ENCODE data around the gene CNR2.
"Not testable (repeated sequence)": the region's sequence is repeated elsewhere in the genome, so short reads cannot be mapped to it uniquely, and the experiment has no call there.

The CNR2 gene

GRCh38 chr1:23847482-23848095, 65.6 kb downstream of the CNR2 start:
- H3K4me1 ChIP-seq (ENCODE audit: control extremely low read depth in 1 of 4, control insufficient read depth in 4 of 4, insufficient read depth in 4 of 4, low read length in 3 of 4); H3K4me3 ChIP-seq (ENCODE audit: control insufficient read depth in 1 of 7, extremely low read depth in 1 of 7, insufficient read depth in 4 of 7, low read depth in 2 of 7, low read length in 6 of 7); H3K27me3 ChIP-seq (replicated peaks in 2 of 5; ENCODE audit: control insufficient read depth in 4 of 5, insufficient read depth in 5 of 5, low read length in 4 of 5); DNase-seq; POLR2A ChIA-PET; H3K27ac ChIP-seq (ENCODE audit: insufficient read depth in 1 of 2, low read depth in 1 of 2, low read length in 2 of 2, poor library complexity in 1 of 2, severe bottlenecking in 2 of 2): not testable (repeated sequence)
- CTCF ChIA-PET, result interaction anchor here (1.4 kb wide), 1 partner anchor 37 kb away, joined by 7 read pairs; no protein-coding TSS in a partner anchor
- Histone ChIP-seq H3K36me3 (ENCODE audit: control insufficient read depth in 4 of 4, insufficient read depth in 4 of 4, low read length in 3 of 4) (peaks cover 9 to 35% (median 19%) of the 10 kb centered on the region in 4 experiments), H3K9me3 (ENCODE audit: control extremely low read depth in 1 of 5, control insufficient read depth in 4 of 5, insufficient read depth in 2 of 5, low read depth in 1 of 5, low read length in 4 of 5) (peaks cover 0 to 10% (median 5%) of the 10 kb centered on the region in 5 experiments)
- WGBS (ENCODE audit: insufficient coverage), result no CpG with 5 or more reads among the region's 2 CpGs

- Histone ChIP-seq H3K36me3 (ENCODE audit: control insufficient read depth in 4 of 4, insufficient read depth in 4 of 4, low read length in 3 of 4) (peaks cover 9 to 35% (median 19%) of the 10 kb centered on the region in 4 experiments), H3K27ac (ENCODE audit: insufficient read depth in 1 of 2, low read depth in 1 of 2, low read length in 2 of 2, poor library complexity in 1 of 2, severe bottlenecking in 2 of 2) (no peak overlapping the region), H3K4me3 (ENCODE audit: control insufficient read depth in 1 of 7, extremely low read depth in 1 of 7, insufficient read depth in 4 of 7, low read depth in 2 of 7, low read length in 6 of 7) (no peak overlapping the region), H3K4me1 (ENCODE audit: control extremely low read depth in 1 of 4, control insufficient read depth in 4 of 4, insufficient read depth in 4 of 4, low read length in 3 of 4) (no peaks in the 10 kb centered on the region), H3K27me3 (replicated peaks in 2 of 5; ENCODE audit: control insufficient read depth in 4 of 5, insufficient read depth in 5 of 5, low read length in 4 of 5) (no peaks in the 10 kb centered on the region), H3K9me3 (ENCODE audit: control extremely low read depth in 1 of 5, control insufficient read depth in 4 of 5, insufficient read depth in 2 of 5, low read depth in 1 of 5, low read length in 4 of 5) (peaks cover 0 to 10% (median 5%) of the 10 kb centered on the region in 5 experiments)
- POLR2A ChIA-PET, result no interaction called here
- CTCF ChIA-PET, result interaction anchor here (0.6 kb wide), 1 partner anchor 76 kb away, joined by 3 read pairs; no protein-coding TSS in a partner anchor
- no peak for DNase-seq
- 86% methylated on average over 2 of the region's 2 CpGs for WGBS (ENCODE audit: insufficient coverage)
Measured at GRCh38 chr1:23845163-23845562, 68.0 kb downstream of the CNR2 start.

GRCh38 chr1:23843644-23844043, 69.5 kb downstream of the CNR2 start:
- ChIA-PET POLR2A (no interaction called here), CTCF (interaction anchor here (0.7 to 1.7 kb wide), 6 partner anchors 9 to 183 kb away, joined by 3 to 7 read pairs (median 3); no protein-coding TSS in a partner anchor)
- H3K36me3 ChIP-seq (ENCODE audit: control insufficient read depth in 4 of 4, insufficient read depth in 4 of 4, low read length in 3 of 4), result peaks cover 9 to 31% (median 19%) of the 10 kb centered on the region in 4 experiments
- H3K27ac ChIP-seq (ENCODE audit: insufficient read depth in 1 of 2, low read depth in 1 of 2, low read length in 2 of 2, poor library complexity in 1 of 2, severe bottlenecking in 2 of 2), result no peak overlapping the region
- WGBS (ENCODE audit: insufficient coverage), result 83% methylated on average over 1 of the region's 5 CpGs
- H3K4me3 ChIP-seq (ENCODE audit: control insufficient read depth in 1 of 7, extremely low read depth in 1 of 7, insufficient read depth in 4 of 7, low read depth in 2 of 7, low read length in 6 of 7), result no peak overlapping the region
- peaks cover 0 to 10% (median 5%) of the 10 kb centered on the region in 5 experiments for H3K9me3 ChIP-seq (ENCODE audit: control extremely low read depth in 1 of 5, control insufficient read depth in 4 of 5, insufficient read depth in 2 of 5, low read depth in 1 of 5, low read length in 4 of 5)
- DNase-seq, result no peak
- no peaks in the 10 kb centered on the region for H3K27me3 ChIP-seq (replicated peaks in 2 of 5; ENCODE audit: control insufficient read depth in 4 of 5, insufficient read depth in 5 of 5, low read length in 4 of 5)
- peaks cover 0 to 3% (median 0%) of the 10 kb centered on the region in 4 experiments for H3K4me1 ChIP-seq (ENCODE audit: control extremely low read depth in 1 of 4, control insufficient read depth in 4 of 4, insufficient read depth in 4 of 4, low read length in 3 of 4)

- Histone ChIP-seq H3K9me3 (ENCODE audit: control extremely low read depth in 1 of 5, control insufficient read depth in 4 of 5, insufficient read depth in 2 of 5, low read depth in 1 of 5, low read length in 4 of 5) (peaks cover 0 to 3% (median 0%) of the 10 kb centered on the region in 5 experiments), H3K4me1 (ENCODE audit: control extremely low read depth in 1 of 4, control insufficient read depth in 4 of 4, insufficient read depth in 4 of 4, low read length in 3 of 4) (peaks cover 0 to 12% (median 7%) of the 10 kb centered on the region in 4 experiments), H3K27ac (ENCODE audit: insufficient read depth in 1 of 2, low read depth in 1 of 2, low read length in 2 of 2, poor library complexity in 1 of 2, severe bottlenecking in 2 of 2) (peak overlapping the region in 1 of 2 experiments; percentile 26), H3K4me3 (ENCODE audit: control insufficient read depth in 1 of 7, extremely low read depth in 1 of 7, insufficient read depth in 4 of 7, low read depth in 2 of 7, low read length in 6 of 7) (peak overlapping the region in 6 of 7 experiments; percentile 1 to 75 (median 53)), H3K27me3 (replicated peaks in 2 of 5; ENCODE audit: control insufficient read depth in 4 of 5, insufficient read depth in 5 of 5, low read length in 4 of 5) (no peaks in the 10 kb centered on the region), H3K36me3 (ENCODE audit: control insufficient read depth in 4 of 4, insufficient read depth in 4 of 4, low read length in 3 of 4) (no peaks in the 10 kb centered on the region)
- 0% methylated on average over 4 of the region's 21 CpGs for WGBS (ENCODE audit: insufficient coverage)
- ChIA-PET POLR2A (interaction anchor here (2.0 kb wide), 1 partner anchor 14 kb away, joined by 11 read pairs; the partner anchor contains the start of gene HMGCL), CTCF (interaction anchor here (0.8 to 1.3 kb wide), 4 partner anchors 13 to 395 kb away, joined by 3 to 6 read pairs (median 4); partner anchors contain the start of gene HMGCL)
- peak; percentile 90 to 96 (median 95) for DNase-seq
Measured at GRCh38 chr1:23838401-23838866, 74.7 kb downstream of the CNR2 start.

- Histone ChIP-seq H3K4me1 (ENCODE audit: control extremely low read depth in 1 of 4, control insufficient read depth in 4 of 4, insufficient read depth in 4 of 4, low read length in 3 of 4) (peaks cover 0 to 12% (median 7%) of the 10 kb centered on the region in 4 experiments), H3K4me3 (ENCODE audit: control insufficient read depth in 1 of 7, extremely low read depth in 1 of 7, insufficient read depth in 4 of 7, low read depth in 2 of 7, low read length in 6 of 7) (peak overlapping the region in 5 of 7 experiments; percentile 31 to 71 (median 48)), H3K9me3 (ENCODE audit: control extremely low read depth in 1 of 5, control insufficient read depth in 4 of 5, insufficient read depth in 2 of 5, low read depth in 1 of 5, low read length in 4 of 5) (peaks cover 0 to 3% (median 0%) of the 10 kb centered on the region in 5 experiments), H3K27ac (ENCODE audit: insufficient read depth in 1 of 2, low read depth in 1 of 2, low read length in 2 of 2, poor library complexity in 1 of 2, severe bottlenecking in 2 of 2) (peak overlapping the region in 1 of 2 experiments; percentile 26), H3K36me3 (ENCODE audit: control insufficient read depth in 4 of 4, insufficient read depth in 4 of 4, low read length in 3 of 4) (no peaks in the 10 kb centered on the region), H3K27me3 (replicated peaks in 2 of 5; ENCODE audit: control insufficient read depth in 4 of 5, insufficient read depth in 5 of 5, low read length in 4 of 5) (no peaks in the 10 kb centered on the region)
- 58% methylated on average over 10 of the region's 13 CpGs for WGBS (ENCODE audit: insufficient coverage)
- ChIA-PET CTCF (interaction anchor here (0.8 to 1.3 kb wide), 4 partner anchors 13 to 394 kb away, joined by 3 to 6 read pairs (median 4); partner anchors contain the start of gene HMGCL), POLR2A (interaction anchor here (2.0 kb wide), 1 partner anchor 13 kb away, joined by 11 read pairs; the partner anchor contains the start of gene HMGCL)
- peak in 1 of 3 donors; percentile 4 for DNase-seq
Measured at GRCh38 chr1:23837908-23838307, 75.3 kb downstream of the CNR2 start.

- WGBS (ENCODE audit: insufficient coverage), result no CpG with 5 or more reads among the region's 3 CpGs
- H3K36me3 ChIP-seq (ENCODE audit: control insufficient read depth in 4 of 4, insufficient read depth in 4 of 4, low read length in 3 of 4), result no peaks in the 10 kb centered on the region
- CTCF ChIA-PET, result no interaction called here
- H3K9me3 ChIP-seq (ENCODE audit: control extremely low read depth in 1 of 5, control insufficient read depth in 4 of 5, insufficient read depth in 2 of 5, low read depth in 1 of 5, low read length in 4 of 5), result peaks cover 0 to 3% (median 0%) of the 10 kb centered on the region in 5 experiments
- peak in 2 of 3 donors; percentile 60 to 68 for DNase-seq
- H3K27me3 ChIP-seq (replicated peaks in 2 of 5; ENCODE audit: control insufficient read depth in 4 of 5, insufficient read depth in 5 of 5, low read length in 4 of 5), result no peaks in the 10 kb centered on the region
- no peak overlapping the region for H3K27ac ChIP-seq (ENCODE audit: insufficient read depth in 1 of 2, low read depth in 1 of 2, low read length in 2 of 2, poor library complexity in 1 of 2, severe bottlenecking in 2 of 2)
- H3K4me3 ChIP-seq (ENCODE audit: control insufficient read depth in 1 of 7, extremely low read depth in 1 of 7, insufficient read depth in 4 of 7, low read depth in 2 of 7, low read length in 6 of 7), result no peak overlapping the region
- POLR2A ChIA-PET, result no interaction called here
- H3K4me1 ChIP-seq (ENCODE audit: control extremely low read depth in 1 of 4, control insufficient read depth in 4 of 4, insufficient read depth in 4 of 4, low read length in 3 of 4), result peaks cover 0 to 12% (median 7%) of the 10 kb centered on the region in 4 experiments
Measured at GRCh38 chr1:23836037-23836436, 77.1 kb downstream of the CNR2 start.

GRCh38 chr1:23834156-23834555, 79.0 kb downstream of the CNR2 start:
- POLR2A ChIA-PET; DNase-seq; H3K27me3 ChIP-seq (replicated peaks in 2 of 5; ENCODE audit: control insufficient read depth in 4 of 5, insufficient read depth in 5 of 5, low read length in 4 of 5); H3K27ac ChIP-seq (ENCODE audit: insufficient read depth in 1 of 2, low read depth in 1 of 2, low read length in 2 of 2, poor library complexity in 1 of 2, severe bottlenecking in 2 of 2); H3K4me3 ChIP-seq (ENCODE audit: control insufficient read depth in 1 of 7, extremely low read depth in 1 of 7, insufficient read depth in 4 of 7, low read depth in 2 of 7, low read length in 6 of 7); H3K9me3 ChIP-seq (ENCODE audit: control extremely low read depth in 1 of 5, control insufficient read depth in 4 of 5, insufficient read depth in 2 of 5, low read depth in 1 of 5, low read length in 4 of 5); H3K36me3 ChIP-seq (ENCODE audit: control insufficient read depth in 4 of 4, insufficient read depth in 4 of 4, low read length in 3 of 4): not testable (repeated sequence)
- H3K4me1 ChIP-seq (ENCODE audit: control extremely low read depth in 1 of 4, control insufficient read depth in 4 of 4, insufficient read depth in 4 of 4, low read length in 3 of 4), result peaks cover 0 to 12% (median 7%) of the 10 kb centered on the region in 4 experiments
- 90% methylated on average over 2 of the region's 6 CpGs for WGBS (ENCODE audit: insufficient coverage)
- CTCF ChIA-PET, result interaction anchor here (0.6 kb wide), 1 partner anchor 9 kb away, joined by 3 read pairs; no protein-coding TSS in a partner anchor
